Vagina (tissue), 2 donors: ENCODE results near the gene WIPF3.

Experiments
- CTCF ChIP-seq, 3 experiments: fragments of 450-650 bp in 2 of 3; fragments of 200-600 bp in 1 of 3; sonication (generic) in 1 of 3; IDR thresholded peaks; one replicate each; pipeline ENCODE4 v1.5.1; 2017 to 2019; ENCODE audit warnings: antibody characterized with exemption in 3 of 3, mild to moderate bottlenecking in 2 of 3, moderate library complexity in 2 of 3
- POLR2A ChIP-seq, 2 donors: fragments of 450-650 bp; IDR thresholded peaks; one replicate each; pipeline ENCODE4 v1.6.1; 2017; ENCODE audit warnings: antibody characterized with exemption in 2 of 2, mild to moderate bottlenecking in 2 of 2, moderate library complexity in 2 of 2

GRCh38 chr7:29893351-29893965 is 87.2 kb downstream of the WIPF3 start:
- no peak for TF ChIP-seq CTCF (IDR thresholded peaks at IDR 0.05)
- no peak for TF ChIP-seq POLR2A (IDR thresholded peaks at IDR 0.05)
